GM18909 (cell line): ENCODE measurements around the gene PLXNA4.

Experiments
- ATAC-seq: cut with Tn5 transposase; IDR thresholded peaks from one replicate; pipeline ENCODE4 v1.9.1; 2021; ENCODE audit warnings: mild to moderate bottlenecking; ENCODE audit not compliant: unreplicated experiment, poor library complexity

The PLXNA4 gene

DNA sequence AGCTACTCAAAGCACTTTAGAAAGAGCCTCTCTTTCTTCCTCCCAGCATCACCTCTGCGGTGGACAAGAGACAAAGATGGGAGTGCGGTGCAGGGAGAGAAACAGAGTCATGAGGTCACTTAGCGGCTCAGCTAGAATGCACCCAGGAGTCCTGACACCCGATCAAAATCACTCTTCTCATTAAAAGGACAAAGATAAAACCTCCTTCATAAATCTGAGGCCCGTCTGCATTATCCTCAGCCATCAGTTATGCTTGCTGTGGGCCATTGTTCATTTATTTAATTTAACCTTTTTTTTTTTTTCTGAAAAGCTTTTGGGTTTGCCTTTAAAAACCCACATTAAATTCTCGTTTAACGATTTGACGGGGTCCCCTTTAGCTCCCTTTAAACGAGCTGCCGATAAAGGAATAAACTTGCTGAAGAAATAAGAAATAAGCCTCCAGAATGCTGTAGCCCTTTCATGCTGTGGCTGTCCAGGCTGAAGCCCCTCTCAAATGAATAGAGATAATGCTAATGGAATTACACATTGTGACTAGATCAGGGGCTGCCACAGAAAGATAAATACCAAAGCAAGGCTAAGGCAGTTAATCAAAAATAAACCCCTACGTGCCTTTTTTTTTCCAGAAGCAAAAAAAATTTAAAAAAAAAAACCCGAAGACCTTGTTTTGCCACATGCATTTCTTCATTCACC, 16.1 kb upstream of the PLXNA4 start:
- ATAC-seq, result no peak

- ATAC-seq, result no peak
Observed at GRCh38 chr7:132590162-132590561, 13.9 kb upstream of the PLXNA4 start.

- ATAC-seq, result no peak
Observed at GRCh38 chr7:132588596-132588995, 12.3 kb upstream of the PLXNA4 start.

DNA sequence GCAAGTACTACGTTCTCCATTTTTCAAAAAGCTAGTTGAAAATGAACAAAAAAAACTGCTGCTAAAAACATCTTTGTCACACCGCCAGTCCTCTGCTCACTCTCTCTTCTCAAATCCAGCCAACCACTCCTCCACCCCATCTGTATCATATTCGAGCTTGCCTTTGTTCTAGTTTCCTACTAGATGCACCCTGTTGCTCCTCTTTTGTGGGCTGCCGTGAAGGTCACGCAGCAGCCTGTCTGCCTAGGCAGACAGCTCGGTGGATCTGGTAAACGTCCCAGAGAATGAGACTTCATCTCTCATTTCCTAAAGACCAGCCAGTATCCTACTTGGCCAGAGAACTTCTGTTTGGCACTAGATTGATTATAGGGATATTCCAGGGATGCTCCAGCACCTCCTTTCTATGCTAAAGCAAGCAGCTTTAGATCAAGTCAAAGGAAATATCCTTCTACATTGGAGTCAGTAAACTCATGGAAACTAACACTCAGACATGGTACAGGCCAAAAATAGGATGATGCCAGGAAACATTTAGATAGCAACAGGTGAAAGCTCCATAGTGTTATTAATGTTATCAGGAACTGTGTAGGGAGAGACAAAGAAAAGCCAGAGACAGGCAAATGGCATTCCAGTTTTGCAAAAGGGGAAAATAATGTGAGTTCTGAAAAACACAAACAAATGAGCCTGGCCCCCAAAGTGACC, 8.7 kb upstream of the PLXNA4 start:
- ATAC-seq, result no peak

- no peak for ATAC-seq
Observed at GRCh38 chr7:132581431-132581830, 5.2 kb upstream of the PLXNA4 start.

GRCh38 chr7:132580717-132581285, 4.5 kb upstream of the PLXNA4 start:
- ATAC-seq, result peak; percentile 75

DNA sequence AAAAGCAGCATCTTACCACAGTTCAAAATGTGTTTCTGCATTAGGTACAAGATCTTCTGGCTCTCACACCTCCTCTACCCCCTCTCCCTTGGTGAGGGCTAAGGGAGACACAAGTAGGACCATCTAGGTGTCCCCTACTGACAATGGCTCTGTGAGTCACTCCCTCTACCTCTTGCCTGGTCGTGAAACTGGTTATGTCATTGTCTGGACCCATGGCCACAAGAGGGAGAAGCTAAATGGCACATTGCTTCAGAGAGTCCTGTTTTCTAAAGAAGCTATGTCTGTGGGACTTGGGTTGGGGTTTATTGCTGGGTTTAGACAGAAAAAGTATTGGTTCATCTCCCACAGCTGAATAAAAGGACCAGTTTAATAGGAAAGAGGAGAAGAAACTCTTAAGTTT, 4.0 kb upstream of the PLXNA4 start:
- ATAC-seq, result no peak

GRCh38 chr7:132579260-132579899, 3.1 kb upstream of the PLXNA4 start:
- ATAC-seq, result no peak

GRCh38 chr7:132578826-132579225, 2.6 kb upstream of the PLXNA4 start:
- no peak for ATAC-seq

DNA sequence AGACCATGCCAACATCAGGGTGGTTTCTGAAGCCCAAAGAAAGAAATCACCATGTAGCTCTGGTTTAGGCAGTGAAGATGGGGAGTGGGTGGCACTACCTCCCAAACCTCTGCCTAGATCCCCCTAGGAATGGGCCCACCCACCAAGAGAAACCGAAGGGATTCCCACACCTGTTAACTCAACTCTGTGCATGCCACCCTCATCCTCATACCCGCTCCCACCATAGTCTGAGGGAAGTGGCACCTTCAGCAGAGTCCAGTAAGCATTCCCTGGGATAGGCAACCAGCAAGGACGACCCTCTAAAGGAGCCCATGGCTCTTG, 1.7 kb upstream of the PLXNA4 start:
- no peak for ATAC-seq

DNA sequence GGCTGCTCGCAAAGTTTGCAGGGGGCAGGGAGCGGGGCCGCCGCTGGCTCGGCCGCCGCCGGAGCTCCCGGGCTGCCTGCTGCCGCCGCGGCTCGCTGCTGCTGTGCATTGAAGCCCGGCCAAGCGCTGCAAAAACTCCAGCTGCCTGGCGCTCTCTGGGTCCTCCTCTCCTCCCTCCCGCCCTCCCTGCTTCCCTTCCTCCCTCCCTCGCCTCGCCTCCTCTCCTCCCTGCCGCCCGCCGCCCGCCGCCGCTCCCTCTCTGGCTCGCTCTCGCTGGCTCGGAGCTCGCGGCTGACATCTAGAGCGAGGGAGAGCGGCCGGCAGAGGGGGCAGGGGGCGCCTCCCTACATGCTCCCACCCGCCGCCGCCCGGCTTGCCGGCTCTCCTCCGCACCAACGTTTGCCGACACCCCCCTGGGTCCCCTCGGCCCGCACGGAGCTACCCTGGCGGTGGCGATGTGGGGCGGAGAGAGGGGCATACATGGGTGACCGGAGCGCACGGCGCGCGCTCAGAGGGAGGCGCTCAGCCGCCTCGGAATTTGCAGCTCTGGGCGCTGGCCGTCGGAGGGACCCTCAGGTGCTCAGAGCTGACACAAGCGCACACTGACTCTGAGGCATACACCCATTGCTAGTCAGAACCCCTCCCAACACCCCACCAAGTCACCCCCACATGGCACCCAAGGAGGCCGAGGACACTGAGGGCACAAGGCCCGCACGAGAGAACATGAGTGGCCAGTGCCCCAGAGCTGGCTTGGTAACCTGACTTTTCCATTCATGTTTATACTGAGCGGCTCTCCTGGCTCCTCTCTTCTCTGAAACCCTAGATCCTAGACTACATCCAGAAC, 1.2 kb upstream of the PLXNA4 start:
- no peak for ATAC-seq

DNA sequence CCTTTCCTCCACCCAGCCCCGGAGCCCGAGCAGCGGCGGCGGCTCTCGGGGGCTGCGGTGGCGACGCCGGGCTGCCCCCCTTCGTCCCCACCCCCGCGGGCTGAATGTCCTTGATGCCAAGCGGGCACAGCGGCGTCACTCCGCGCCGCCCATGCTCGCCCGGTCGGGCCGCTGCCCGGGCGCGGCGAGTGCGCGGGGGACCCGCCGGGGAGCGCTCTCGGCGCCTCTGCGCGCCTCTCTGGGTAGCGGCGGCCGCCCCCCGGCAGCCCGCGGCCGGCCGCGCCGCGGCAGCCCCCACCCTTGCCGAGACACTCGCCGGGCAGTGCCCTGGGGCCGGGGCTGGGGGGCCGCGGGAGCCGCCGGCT, 433 bp upstream of the PLXNA4 start:
- no peak for ATAC-seq

GRCh38 chr7:132575419-132575981, 770 bp downstream of the PLXNA4 start:
- ATAC-seq, result no peak

GRCh38 chr7:132574223-132574622, 2.0 kb downstream of the PLXNA4 start:
- ATAC-seq, result no peak

- no peak for ATAC-seq
Observed at GRCh38 chr7:132573251-132573955, 2.9 kb downstream of the PLXNA4 start.

GRCh38 chr7:132572526-132572925, 3.7 kb downstream of the PLXNA4 start:
- no peak for ATAC-seq

GRCh38 chr7:132571970-132572369, 4.3 kb downstream of the PLXNA4 start:
- no peak for ATAC-seq

DNA sequence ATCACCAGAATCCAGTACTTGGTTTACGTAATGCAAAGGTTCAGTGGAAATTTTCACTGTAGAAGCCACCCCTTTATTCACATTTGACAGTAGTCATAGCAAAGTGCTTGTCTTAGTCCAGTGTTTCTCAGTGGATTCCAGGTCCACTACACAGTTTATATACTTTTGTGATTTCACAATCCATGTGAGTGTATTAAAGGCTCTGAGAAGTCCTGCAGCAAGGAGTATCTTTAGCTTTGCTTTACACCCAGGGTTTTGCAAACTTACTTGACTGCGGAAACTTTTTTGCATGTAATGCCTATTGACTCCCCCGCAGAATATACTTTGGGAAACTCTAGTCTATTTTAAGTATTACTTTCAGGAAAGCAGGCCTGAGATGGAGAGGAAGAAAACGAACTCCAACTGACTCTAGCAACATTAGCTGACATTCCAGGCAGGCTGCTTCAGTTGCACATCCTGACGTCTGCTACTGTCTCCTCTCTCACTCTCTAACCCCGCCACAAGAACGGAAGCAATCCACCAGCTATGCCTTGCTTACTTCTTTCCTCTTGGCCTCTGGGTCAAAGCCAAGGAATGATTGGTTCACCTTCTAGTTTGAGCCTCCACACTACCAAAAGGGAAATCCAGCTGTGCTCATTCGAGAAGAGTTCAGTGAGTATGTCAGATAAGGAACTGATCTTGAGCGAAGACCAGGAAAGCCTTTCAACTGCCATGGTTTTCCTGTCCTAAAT, 6.2 kb downstream of the PLXNA4 start:
- ATAC-seq, result no peak

DNA sequence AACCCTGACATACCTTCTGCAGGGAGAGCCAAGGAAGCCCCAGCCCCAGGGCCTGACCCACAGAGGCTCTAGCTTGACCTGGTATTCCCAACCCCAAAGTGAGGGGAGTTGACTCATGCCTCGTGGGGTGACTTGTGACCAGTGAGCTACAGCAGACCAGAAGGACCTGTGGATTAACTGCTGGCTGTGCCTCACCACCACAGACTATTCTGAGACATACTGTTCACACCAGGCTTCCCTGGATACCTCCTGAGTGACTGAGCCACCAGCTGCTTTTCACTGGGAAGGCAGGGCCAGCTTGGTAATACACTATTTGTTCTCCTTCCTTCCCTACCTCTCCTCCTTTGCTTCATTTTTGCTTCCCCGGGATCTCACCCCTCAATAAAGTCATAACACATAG, 7.3 kb downstream of the PLXNA4 start:
- no peak for ATAC-seq
